Smooth muscle cell (in vitro differentiated cells): ENCODE measurements around the gene PYGO1. TPM values are rescaled to one million over a fixed set of nuclear protein-coding genes. Genes with fewer than 3 reads are reported as not detected.

Source experiments
- DNase-seq: peaks from one replicate; lab custom pipeline; 2025; ENCODE audit not compliant: unreplicated experiment; lab: John Stamatoyannopoulos, UW
- H2AFZ ChIP-seq: fragments of 200-600 bp; sonication (generic); 2 replicates; pipeline ENCODE4 v1.6.0; 2016; ENCODE audit warnings: antibody characterized with exemption, low read depth, mild to moderate bottlenecking
- H3F3A ChIP-seq: fragments of 200-600 bp; sonication (generic); 2 replicates; pipeline ENCODE4 v1.6.0; 2017; ENCODE audit warnings: antibody characterized with exemption, low read depth
- H3K27ac ChIP-seq: fragments of 200-600 bp; sonication (generic); 2 replicates; pipeline ENCODE4 v1.5.1; 2016; ENCODE audit warnings: low read depth, mild to moderate bottlenecking
- H3K27me3 ChIP-seq: fragments of 200-600 bp; sonication (generic); 2 replicates; pipeline ENCODE4 v1.6.1; 2016; ENCODE audit warnings: low read depth, mild to moderate bottlenecking
- H3K36me3 ChIP-seq: fragments of 200-600 bp; sonication (generic); 2 replicates; pipeline ENCODE4 v1.5.1; 2016; ENCODE audit warnings: low read depth
- H3K4me1 ChIP-seq: fragments of 200-600 bp; sonication (generic); 2 replicates; pipeline ENCODE4 v1.5.1; 2016; ENCODE audit warnings: low read depth
- H3K4me2 ChIP-seq: fragments of 200-600 bp; sonication (generic); 2 replicates; pipeline ENCODE4 v1.6.0; 2016; ENCODE audit warnings: mild to moderate bottlenecking
- H3K4me3 ChIP-seq: fragments of 200-600 bp; sonication (generic); 2 replicates; pipeline ENCODE4 v1.5.1; 2016; ENCODE audit warnings: mild to moderate bottlenecking
- H3K79me2 ChIP-seq: fragments of 200-600 bp; sonication (generic); 2 replicates; pipeline ENCODE4 v1.6.0; 2016; ENCODE audit warnings: low read depth, mild to moderate bottlenecking
- H3K9ac ChIP-seq: fragments of 200-600 bp; sonication (generic); 2 replicates; pipeline ENCODE4 v1.6.0; 2016; ENCODE audit warnings: low read depth
- H3K9me3 ChIP-seq: fragments of 200-600 bp; sonication (generic); replicated peaks from 2 replicates; pipeline ENCODE4 v1.5.1; 2016; ENCODE audit warnings: low read depth
- H4K20me1 ChIP-seq: fragments of 200-600 bp; sonication (generic); 2 replicates; pipeline ENCODE4 v1.6.0; 2016; ENCODE audit warnings: low read depth
- WGBS: methylation state at CpG from one replicate; pipeline ENCODE4 v1.1.7; 2016; ENCODE audit warnings: low lambda C conversion rate; 5-methylcytosine and 5-hydroxymethylcytosine counted together
- polyA plus RNA-seq: library from polyadenylated mRNA; unstranded; fragments of >200 nt; fragmentation: Nextera tagmentation; extraction: Ambion mirVana; gene quantifications from 2 replicates; pipeline ENCODE4 v1.2.1, GENCODE V29; 2016
- total RNA-seq: library from RNA; depleted of rRNA; stranded (reverse); fragments of >200 nt; gene quantifications from 2 replicates; pipeline ENCODE4 v1.2.3, GENCODE V29; 2014
- TF ChIP-seq, protein P1 (sequence below): fragments of 200-600 bp; sonication (generic); IDR thresholded peaks from 2 replicates; pipeline ENCODE4 v1.5.1; 2017; ENCODE audit warnings: borderline replicate concordance, mild to moderate bottlenecking, antibody characterized with exemption; ENCODE audit not compliant: insufficient read depth, poor library complexity, severe bottlenecking

The PYGO1 gene
- total and polyA plus RNA-seq, 2 experiments from 2014 or later: 3.6 to 16.0 TPM

DNA sequence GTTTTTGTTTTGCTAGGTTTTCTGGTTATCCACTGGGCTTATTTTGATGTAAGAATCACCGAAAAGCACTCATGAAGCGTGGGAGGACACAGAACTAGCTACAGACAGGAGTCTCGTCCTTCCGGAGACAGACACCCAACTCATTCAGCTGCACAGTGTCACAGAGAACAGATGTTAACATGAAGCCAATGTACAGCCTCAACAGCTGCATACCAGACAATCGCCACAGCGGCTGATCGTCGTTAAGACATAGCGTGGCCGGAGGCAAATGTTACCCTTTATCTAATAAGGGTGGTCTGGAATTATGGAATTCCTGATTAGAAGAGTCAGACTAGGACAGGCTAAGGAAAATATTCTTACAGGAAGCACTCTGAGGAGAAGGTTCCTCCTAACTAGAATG, 1.1 kb upstream of the PYGO1 start:
- TF ChIP-seq, protein P1, sequence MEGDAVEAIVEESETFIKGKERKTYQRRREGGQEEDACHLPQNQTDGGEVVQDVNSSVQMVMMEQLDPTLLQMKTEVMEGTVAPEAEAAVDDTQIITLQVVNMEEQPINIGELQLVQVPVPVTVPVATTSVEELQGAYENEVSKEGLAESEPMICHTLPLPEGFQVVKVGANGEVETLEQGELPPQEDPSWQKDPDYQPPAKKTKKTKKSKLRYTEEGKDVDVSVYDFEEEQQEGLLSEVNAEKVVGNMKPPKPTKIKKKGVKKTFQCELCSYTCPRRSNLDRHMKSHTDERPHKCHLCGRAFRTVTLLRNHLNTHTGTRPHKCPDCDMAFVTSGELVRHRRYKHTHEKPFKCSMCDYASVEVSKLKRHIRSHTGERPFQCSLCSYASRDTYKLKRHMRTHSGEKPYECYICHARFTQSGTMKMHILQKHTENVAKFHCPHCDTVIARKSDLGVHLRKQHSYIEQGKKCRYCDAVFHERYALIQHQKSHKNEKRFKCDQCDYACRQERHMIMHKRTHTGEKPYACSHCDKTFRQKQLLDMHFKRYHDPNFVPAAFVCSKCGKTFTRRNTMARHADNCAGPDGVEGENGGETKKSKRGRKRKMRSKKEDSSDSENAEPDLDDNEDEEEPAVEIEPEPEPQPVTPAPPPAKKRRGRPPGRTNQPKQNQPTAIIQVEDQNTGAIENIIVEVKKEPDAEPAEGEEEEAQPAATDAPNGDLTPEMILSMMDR: no peak
- Histone ChIP-seq H3K79me2 (peaks cover 25% of the 10 kb centered on the region), H3K27me3 (no peaks in the 10 kb centered on the region), H3K36me3 (no peaks in the 10 kb centered on the region), H3K4me3 (peak overlapping the region; percentile 76), H3F3A (peaks cover 10% of the 10 kb centered on the region), H3K4me1 (peaks cover 5% of the 10 kb centered on the region), H2AFZ (peak overlapping the region; percentile 95), H3K9me3 (no peaks in the 10 kb centered on the region), H4K20me1 (peaks cover 19% of the 10 kb centered on the region), H3K27ac (peak overlapping the region; percentile 81), H3K4me2 (peak overlapping the region; percentile 94), H3K9ac (peak overlapping the region; percentile 92)
- DNase-seq: no peak
- WGBS: 23% methylated on average over 10 of the region's 10 CpGs

- H3K79me2 ChIP-seq: peaks cover 27% of the 10 kb centered on the region
- H3F3A ChIP-seq: peaks cover 10% of the 10 kb centered on the region
- no peaks in the 10 kb centered on the region for H3K27me3 ChIP-seq
- H3K4me1 ChIP-seq: peaks cover 5% of the 10 kb centered on the region
- TF ChIP-seq, protein P1: no peak
- 5% methylated on average over 19 of the region's 19 CpGs for WGBS
- H3K4me2 ChIP-seq: peak overlapping the region; percentile 94
- peaks cover 24% of the 10 kb centered on the region for H4K20me1 ChIP-seq
- H2AFZ ChIP-seq: peak overlapping the region; percentile 95
- no peaks in the 10 kb centered on the region for H3K9me3 ChIP-seq
- peak overlapping the region; percentile 92 for H3K9ac ChIP-seq
- no peaks in the 10 kb centered on the region for H3K36me3 ChIP-seq
- H3K4me3 ChIP-seq: peak overlapping the region; percentile 76
- H3K27ac ChIP-seq: peak overlapping the region; percentile 81
- DNase-seq: no peak
Observed at GRCh38 chr15:55588815-55589115, 620 bp upstream of the PYGO1 start.

- Histone ChIP-seq H3K9me3 (no peaks in the 10 kb centered on the region), H2AFZ (peak overlapping the region; percentile 87), H4K20me1 (peaks cover 37% of the 10 kb centered on the region), H3K79me2 (peaks cover 31% of the 10 kb centered on the region), H3F3A (peaks cover 10% of the 10 kb centered on the region), H3K4me2 (peak overlapping the region; percentile 94), H3K27ac (no peak overlapping the region), H3K27me3 (no peaks in the 10 kb centered on the region), H3K36me3 (no peaks in the 10 kb centered on the region), H3K4me3 (peak overlapping the region; percentile 87), H3K4me1 (peaks cover 5% of the 10 kb centered on the region), H3K9ac (peak overlapping the region; percentile 55)
- WGBS: 7% methylated on average over 40 of the region's 65 CpGs
- TF ChIP-seq, protein P1: no peak
- DNase-seq: peak; percentile 52
Observed at GRCh38 chr15:55587321-55588069, 650 bp downstream of the PYGO1 start.

GRCh38 chr15:55586808-55587207, 1.3 kb downstream of the PYGO1 start:
- Histone ChIP-seq H3F3A (peaks cover 10% of the 10 kb centered on the region), H3K27ac (no peak overlapping the region), H3K4me1 (peaks cover 5% of the 10 kb centered on the region), H3K36me3 (no peaks in the 10 kb centered on the region), H2AFZ (no peak overlapping the region), H3K4me3 (peak overlapping the region; percentile 87), H3K79me2 (peaks cover 31% of the 10 kb centered on the region), H3K27me3 (no peaks in the 10 kb centered on the region), H3K9me3 (no peaks in the 10 kb centered on the region), H4K20me1 (peaks cover 42% of the 10 kb centered on the region), H3K9ac (peak overlapping the region; percentile 55), H3K4me2 (peak overlapping the region; percentile 94)
- DNase-seq: no peak
- TF ChIP-seq, protein P1: no peak
- 60% methylated on average over 3 of the region's 3 CpGs for WGBS
